IPS DF 6.9 (cell line): Measurements from ENCODE around the gene ZNF592.
"Not testable (repeated sequence)": the region's sequence is repeated elsewhere in the genome, so short reads cannot be mapped to it uniquely, and the experiment has no call there.

ENCODE experiments used
- DNase-seq: peaks from one replicate; pipeline ENCODE4 v3.0.0-alpha.2; 2013; ENCODE audit warnings: low read depth, low spot score
- H3K27ac ChIP-seq: one replicate; pipeline ENCODE4 v1.5.1; 2013; ENCODE audit warnings: low read length, control low read depth
- H3K27me3 ChIP-seq: 2 replicates; pipeline ENCODE4 v1.6.1; 2013; ENCODE audit warnings: mild to moderate bottlenecking, low read length; ENCODE audit not compliant: control insufficient read depth, insufficient read depth
- H3K36me3 ChIP-seq: 2 replicates; pipeline ENCODE4 v1.6.1; 2013; ENCODE audit warnings: low read length; ENCODE audit not compliant: control insufficient read depth, insufficient read depth
- H3K4me1 ChIP-seq: 2 replicates; pipeline ENCODE4 v1.6.1; 2013; ENCODE audit warnings: low read length; ENCODE audit not compliant: control insufficient read depth, insufficient read depth
- H3K4me3 ChIP-seq: 2 replicates; pipeline ENCODE4 v1.5.1; 2013; ENCODE audit warnings: mild to moderate bottlenecking, low read length
- H3K9me3 ChIP-seq: 2 replicates; pipeline ENCODE4 v1.6.1; 2013; ENCODE audit warnings: low read length, inconsistent platforms; ENCODE audit not compliant: control insufficient read depth, insufficient read depth
- WGBS: extraction: QIAGEN DNeasy Blood & Tissue Kit; methylation state at CpG from one replicate; pipeline ENCODE4 v1.1.7; 2013; ENCODE audit warnings: mixed read lengths, missing lambda C conversion rate; ENCODE audit not compliant: insufficient read length, insufficient coverage; 5-methylcytosine and 5-hydroxymethylcytosine counted together

The ZNF592 gene

DNA sequence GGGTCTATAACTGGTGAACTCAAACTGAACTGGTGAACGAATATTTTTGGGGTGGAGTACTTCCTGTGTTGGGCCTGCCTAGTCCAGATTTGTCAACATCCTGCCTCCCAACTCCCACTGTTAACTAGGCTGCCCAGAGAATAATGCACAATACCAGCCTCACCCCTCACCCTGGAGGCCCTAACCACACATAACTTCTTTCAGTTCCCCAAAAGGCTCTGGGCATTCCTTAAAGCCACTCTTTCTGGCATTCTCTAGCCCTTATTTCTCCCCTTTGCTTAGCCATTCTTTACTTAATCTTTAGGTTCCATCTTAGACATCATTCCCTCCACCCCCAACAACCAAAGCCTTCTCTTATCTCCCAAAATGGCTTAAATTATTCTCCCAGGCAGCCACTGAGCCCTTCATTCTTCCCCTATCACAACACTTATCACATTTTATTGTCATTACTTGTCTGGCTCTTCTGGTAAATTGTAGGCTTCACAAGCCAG is 23.3 kb upstream of the ZNF592 start:
- no CpG with 5 or more reads among the region's 1 CpG for WGBS
- no peak overlapping the region for H3K4me3 ChIP-seq
- H3K4me1 ChIP-seq: no peaks in the 10 kb centered on the region

DNA sequence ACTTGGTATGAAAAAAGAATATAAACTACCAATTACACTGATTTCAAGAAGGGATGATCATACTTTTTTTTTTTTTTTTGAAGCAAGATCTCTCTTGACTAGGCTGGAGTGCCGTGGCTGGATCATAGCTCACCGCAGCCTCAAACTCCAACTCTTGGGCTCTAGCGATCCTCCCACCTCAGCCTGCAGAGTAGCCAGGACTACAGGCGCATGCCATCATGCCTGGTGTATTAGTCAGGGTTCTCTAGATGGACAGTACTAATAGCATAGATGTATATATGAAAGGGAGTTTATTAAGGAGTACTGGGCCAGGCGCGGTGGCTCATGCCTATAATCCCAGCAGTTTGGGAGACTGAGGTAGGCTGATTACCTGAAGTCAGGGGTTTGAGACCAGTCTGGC is 21.0 kb upstream of the ZNF592 start:
- DNase-seq: no peak
- Histone ChIP-seq H3K4me3 (no peak overlapping the region), H3K36me3 (no peaks in the 10 kb centered on the region), H3K27me3 (no peaks in the 10 kb centered on the region), H3K27ac (no peak overlapping the region), H3K9me3 (no peaks in the 10 kb centered on the region), H3K4me1 (no peaks in the 10 kb centered on the region)
- no CpG with 5 or more reads among the region's 6 CpGs for WGBS

More for the DNA sequence above, 23.3 kb upstream of the ZNF592 start:
- H3K27ac ChIP-seq: no peak overlapping the region
- no peak for DNase-seq
- no peaks in the 10 kb centered on the region for H3K9me3 ChIP-seq
- H3K36me3 ChIP-seq: no peaks in the 10 kb centered on the region
- H3K27me3 ChIP-seq: no peaks in the 10 kb centered on the region

DNA sequence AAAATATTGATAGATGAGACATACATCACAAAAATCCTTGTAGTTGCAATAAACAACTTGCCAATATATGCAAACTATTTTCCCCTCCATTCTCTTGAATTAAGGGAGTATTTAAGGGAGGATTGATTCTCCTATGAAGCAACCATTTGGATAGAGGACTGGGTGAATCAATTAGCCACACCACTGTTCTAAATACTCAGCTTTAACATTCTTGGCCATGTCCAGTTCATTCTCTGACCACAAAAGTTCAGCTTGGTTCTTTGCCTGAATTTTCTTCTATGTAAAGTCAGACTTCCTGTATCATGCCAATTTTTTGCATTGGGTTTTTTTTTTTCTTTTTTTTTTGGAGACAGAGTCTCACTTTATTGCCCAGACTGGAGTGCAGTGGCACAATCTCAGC is 16.6 kb upstream of the ZNF592 start:
- H3K4me1 ChIP-seq: no peaks in the 10 kb centered on the region
- DNase-seq: no peak

DNA sequence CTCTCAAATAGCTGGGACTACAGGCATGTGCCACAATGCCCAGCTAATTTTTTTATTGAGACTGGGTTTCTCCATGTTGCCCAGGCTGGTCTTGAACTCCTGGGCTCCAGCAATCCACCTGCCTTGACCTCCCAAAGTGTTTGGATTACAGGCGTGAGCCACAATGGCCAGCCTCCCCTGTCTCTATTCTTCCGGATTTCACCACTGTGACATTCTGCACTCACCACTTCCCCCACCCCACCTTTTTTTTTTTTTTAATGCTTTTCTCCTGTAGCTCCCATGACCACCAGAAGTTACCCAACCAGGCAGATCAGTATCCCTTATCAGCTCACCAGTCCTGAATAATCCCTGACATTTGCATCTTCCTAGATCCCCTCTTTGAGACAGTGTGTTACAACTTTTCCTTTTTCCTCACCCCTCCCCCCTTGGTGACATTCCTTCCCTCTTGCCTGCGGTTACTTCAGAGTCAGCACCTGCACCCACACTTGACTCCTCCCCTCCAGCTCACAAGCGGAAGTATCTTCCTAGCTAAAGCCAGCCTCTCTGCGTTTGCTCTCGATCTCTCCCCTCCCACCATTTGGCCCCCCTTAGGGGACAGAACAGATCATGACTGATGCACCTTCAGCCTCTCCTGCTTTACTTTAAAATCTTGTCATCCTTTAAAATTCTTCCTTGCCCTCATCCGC is 13.5 kb upstream of the ZNF592 start:
- Histone ChIP-seq H3K4me3 (no peak overlapping the region), H3K27me3 (no peaks in the 10 kb centered on the region), H3K4me1 (no peaks in the 10 kb centered on the region), H3K9me3 (no peaks in the 10 kb centered on the region), H3K36me3 (no peaks in the 10 kb centered on the region), H3K27ac (no peak overlapping the region)
- WGBS: no CpG with 5 or more reads among the region's 7 CpGs
- DNase-seq: peak; percentile 95

More for the DNA sequence above, 16.6 kb upstream of the ZNF592 start:
- no peak overlapping the region for H3K4me3 ChIP-seq
- H3K27ac ChIP-seq: no peak overlapping the region
- no peaks in the 10 kb centered on the region for H3K27me3 ChIP-seq
- no peaks in the 10 kb centered on the region for H3K36me3 ChIP-seq
- H3K9me3 ChIP-seq: no peaks in the 10 kb centered on the region

DNA sequence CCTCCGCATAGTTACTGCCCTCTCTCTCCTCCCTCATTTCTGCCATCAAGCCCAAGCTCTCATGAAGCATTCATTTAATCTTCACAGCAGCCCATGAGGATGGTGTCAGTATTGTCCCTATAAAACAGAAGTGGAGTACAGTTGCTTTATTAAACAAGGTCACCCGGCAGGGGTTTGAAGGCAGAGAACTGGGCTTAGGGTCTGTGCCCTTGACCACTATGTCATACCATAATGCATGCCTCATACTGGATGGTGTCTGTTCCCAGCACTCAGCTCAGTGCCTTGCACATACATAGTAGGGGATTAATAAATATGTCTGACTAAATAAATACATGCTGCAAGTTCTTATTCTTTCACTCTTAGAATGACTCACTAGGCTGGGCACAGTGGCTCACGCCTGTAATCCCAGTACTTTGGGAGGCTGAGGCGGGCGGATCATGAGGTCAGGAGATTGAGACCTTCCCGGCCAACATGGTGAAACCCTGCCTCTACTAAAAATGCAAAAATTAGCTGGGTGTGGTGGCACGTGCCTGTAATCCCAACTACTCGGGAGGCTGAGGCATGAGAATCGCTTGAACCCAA is 12.8 kb upstream of the ZNF592 start:
- H3K27ac ChIP-seq, H3K27me3 ChIP-seq, DNase-seq, H3K4me3 ChIP-seq, H3K4me1 ChIP-seq, H3K36me3 ChIP-seq, H3K9me3 ChIP-seq: not testable (repeated sequence)
- no CpG with 5 or more reads among the region's 9 CpGs for WGBS

DNA sequence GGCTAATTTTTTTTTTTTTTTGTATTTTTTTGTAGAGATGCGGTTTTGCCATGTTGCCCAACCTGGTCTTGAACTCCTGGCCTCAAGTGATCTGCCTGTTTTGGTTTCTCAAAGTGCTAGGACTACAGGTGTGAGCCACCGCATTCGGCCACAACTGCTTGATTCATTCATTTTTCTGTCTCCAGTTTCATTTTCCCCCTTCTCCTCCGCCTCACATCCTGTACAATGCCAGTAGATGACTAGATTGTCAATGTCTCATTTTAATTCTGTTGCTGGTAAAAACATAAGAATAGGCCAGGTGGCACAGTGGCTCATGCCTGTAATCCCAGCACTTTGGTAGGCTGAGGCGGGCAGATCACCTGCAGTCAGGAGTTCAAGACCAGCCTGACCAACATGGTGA is 12.0 kb upstream of the ZNF592 start:
- no peak for DNase-seq
- Histone ChIP-seq H3K27me3 (no peaks in the 10 kb centered on the region), H3K27ac (no peak overlapping the region), H3K36me3 (no peaks in the 10 kb centered on the region), H3K4me1 (no peaks in the 10 kb centered on the region), H3K4me3 (no peak overlapping the region), H3K9me3 (no peaks in the 10 kb centered on the region)
- no CpG with 5 or more reads among the region's 5 CpGs for WGBS

DNA sequence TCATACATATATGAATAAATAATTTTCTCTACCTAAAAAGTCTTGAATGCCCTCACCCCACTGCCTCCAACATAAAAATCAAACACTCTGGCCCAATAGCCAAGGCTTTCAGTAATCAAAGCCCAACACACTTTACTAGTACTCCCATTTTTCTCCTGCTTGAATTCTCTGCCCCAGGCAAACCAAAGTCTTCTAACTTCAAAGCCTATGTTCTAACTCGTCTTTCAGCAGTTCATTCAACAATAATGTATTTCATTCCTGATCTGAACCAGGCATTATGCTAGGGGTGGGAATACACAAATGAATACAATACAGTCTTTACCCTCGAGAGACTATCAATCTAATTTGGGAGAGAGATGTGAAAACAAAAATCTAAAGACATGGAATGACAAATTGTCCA is 11.4 kb upstream of the ZNF592 start:
- H3K4me1 ChIP-seq: no peaks in the 10 kb centered on the region
- no peak overlapping the region for H3K4me3 ChIP-seq
- H3K27me3 ChIP-seq: no peaks in the 10 kb centered on the region
- no peak for DNase-seq
- no peak overlapping the region for H3K27ac ChIP-seq
- WGBS: no CpG with 5 or more reads among the region's 2 CpGs
- no peaks in the 10 kb centered on the region for H3K36me3 ChIP-seq
- H3K9me3 ChIP-seq: no peaks in the 10 kb centered on the region

DNA sequence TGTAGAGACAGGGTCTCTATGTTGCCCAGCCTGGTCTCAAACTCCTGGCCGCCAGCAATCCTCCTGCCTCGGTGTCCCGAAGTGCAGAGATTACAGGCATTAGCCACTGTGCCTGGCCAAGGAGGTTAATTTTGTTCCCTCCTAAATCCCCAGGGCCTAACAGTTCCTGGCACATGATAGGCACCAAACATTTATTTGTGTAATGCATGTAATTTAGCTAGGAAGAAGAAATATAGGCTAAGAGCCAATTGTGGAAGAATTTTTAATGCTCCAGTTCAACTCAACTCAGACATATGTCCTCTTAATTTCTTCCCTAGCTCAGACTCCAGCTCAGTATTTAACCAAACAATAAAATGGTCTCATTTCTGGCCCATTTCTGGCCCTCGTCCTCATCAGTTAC is 7.7 kb upstream of the ZNF592 start:
- Histone ChIP-seq H3K27me3 (no peaks in the 10 kb centered on the region), H3K9me3 (no peaks in the 10 kb centered on the region), H3K4me3 (no peak overlapping the region), H3K36me3 (no peaks in the 10 kb centered on the region), H3K27ac (no peak overlapping the region), H3K4me1 (no peaks in the 10 kb centered on the region)
- no CpG with 5 or more reads among the region's 4 CpGs for WGBS
- DNase-seq: no peak

DNA sequence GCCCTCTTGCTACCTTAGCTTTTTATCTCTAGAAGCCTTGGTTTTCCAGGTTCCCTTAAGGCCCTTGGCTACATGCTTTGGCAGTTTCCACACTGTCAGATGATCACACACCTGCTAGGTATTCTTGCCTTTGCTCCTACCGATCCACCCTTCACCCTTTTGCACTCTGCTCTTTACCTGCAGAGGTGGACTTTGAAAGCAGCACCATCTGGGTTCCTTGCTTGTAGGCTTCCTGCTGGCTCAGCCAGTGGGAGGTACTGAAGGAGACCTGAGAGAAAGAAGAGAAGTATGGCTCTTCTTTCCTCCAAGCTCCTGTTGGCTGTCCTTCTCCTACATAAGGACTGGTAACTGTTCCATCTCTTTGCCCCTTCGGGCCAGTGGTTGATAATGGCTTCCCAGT is 7.3 kb upstream of the ZNF592 start:
- Histone ChIP-seq H3K27ac (no peak overlapping the region), H3K27me3 (no peaks in the 10 kb centered on the region), H3K4me1 (no peaks in the 10 kb centered on the region), H3K36me3 (no peaks in the 10 kb centered on the region), H3K4me3 (no peak overlapping the region), H3K9me3 (no peaks in the 10 kb centered on the region)
- DNase-seq: no peak
- no CpG with 5 or more reads among the region's 2 CpGs for WGBS

DNA sequence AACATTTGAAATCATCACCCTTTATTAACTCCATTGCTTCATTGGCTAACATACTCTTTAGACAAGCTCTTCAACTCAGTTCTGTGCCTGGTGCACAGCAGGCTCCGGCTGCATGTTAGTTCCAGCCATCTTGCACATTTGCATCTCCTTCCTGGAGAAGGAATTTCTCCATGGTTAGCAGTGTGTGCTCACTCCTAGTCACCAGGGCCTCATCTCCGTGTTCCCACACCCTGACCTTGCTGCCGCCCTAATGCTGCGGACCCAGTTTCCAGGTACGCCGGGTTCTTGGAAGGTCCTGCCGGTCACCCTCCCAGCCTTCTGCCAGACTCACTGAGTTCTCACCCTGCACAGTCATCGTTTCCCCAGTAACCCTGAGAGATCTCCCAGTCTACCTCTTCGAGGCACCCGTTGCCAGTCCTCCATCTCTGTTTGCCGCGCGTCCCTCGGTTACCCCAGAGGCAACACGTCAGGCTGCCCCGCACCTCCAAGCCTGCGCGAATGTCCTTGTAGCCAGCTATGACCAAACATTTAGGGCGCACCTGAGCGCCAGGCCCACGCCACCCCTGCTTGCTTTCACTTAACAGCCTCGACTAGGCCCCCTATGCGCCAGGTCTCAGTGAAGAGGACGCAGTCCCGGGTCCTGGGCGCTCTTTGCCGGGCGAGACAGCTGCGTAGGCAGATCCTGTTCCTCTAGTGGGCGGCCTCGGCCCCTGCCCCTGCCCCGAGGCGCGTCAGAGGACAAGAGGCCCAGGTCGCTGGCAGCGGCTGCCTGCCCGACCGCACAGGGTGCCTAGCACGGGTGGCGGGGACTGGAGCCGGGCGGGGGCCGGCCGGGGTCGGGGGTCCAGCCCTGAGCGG is 747 bp upstream of the ZNF592 start:
- no CpG with 5 or more reads among the region's 46 CpGs for WGBS
- no peaks in the 10 kb centered on the region for H3K36me3 ChIP-seq
- no peak for DNase-seq
- H3K27ac ChIP-seq: no peak overlapping the region
- H3K4me1 ChIP-seq: 0 out of 2 replicates have a peak, but pooled peaks cover 1% of the 10 kb centered on the region
- no peaks in the 10 kb centered on the region for H3K9me3 ChIP-seq
- no peaks in the 10 kb centered on the region for H3K27me3 ChIP-seq
- H3K4me3 ChIP-seq: peak overlapping the region; percentile 93; the same call in 1 of the 2 replicates
